GM21529 (cell line): Measurements from ENCODE around the gene SMIM21.

Experiments used
- ATAC-seq: cut with Tn5 transposase; IDR thresholded peaks from one replicate; pipeline ENCODE4 v1.9.1; 2021; ENCODE audit not compliant: unreplicated experiment

The SMIM21 gene

GRCh38 chr18:75427603-75428002, at the start of gene SMIM21:
Gene SMIM21 (minus strand): TSS chr18:75427703. CDS start chr18:75427563, 140 bp downstream.
- ATAC-seq, result no peak

GRCh38 chr18:75475228-75475627, 47.7 kb upstream of the SMIM21 start:
- no peak for ATAC-seq

- ATAC-seq, result no peak
These were observed 46.8 kb upstream of the SMIM21 start for GRCh38 chr18:75474332-75474731.

GRCh38 chr18:75473316-75473715, 45.8 kb upstream of the SMIM21 start:
- no peak for ATAC-seq

- no peak for ATAC-seq
These were observed 45.4 kb upstream of the SMIM21 start for GRCh38 chr18:75472906-75473305.

- no peak for ATAC-seq
These were observed 44.9 kb upstream of the SMIM21 start for GRCh38 chr18:75472396-75472795.

- ATAC-seq, result no peak
These were observed 44.3 kb upstream of the SMIM21 start for GRCh38 chr18:75471850-75472249.

GRCh38 chr18:75467851-75468250, 40.3 kb upstream of the SMIM21 start:
- ATAC-seq, result no peak

- no peak for ATAC-seq
These were observed 39.8 kb upstream of the SMIM21 start for GRCh38 chr18:75467281-75467795.

- ATAC-seq, result no peak
These were observed 36.9 kb upstream of the SMIM21 start for GRCh38 chr18:75464356-75464755.

GRCh38 chr18:75462178-75462832, 34.8 kb upstream of the SMIM21 start:
- no peak for ATAC-seq

- ATAC-seq, result no peak
These were observed 28.7 kb upstream of the SMIM21 start for GRCh38 chr18:75456199-75456631.

GRCh38 chr18:75455249-75456198, 28.0 kb upstream of the SMIM21 start:
- ATAC-seq, result no peak

- no peak for ATAC-seq
These were observed 26.7 kb upstream of the SMIM21 start for GRCh38 chr18:75454022-75454795.

GRCh38 chr18:75450906-75451305, 23.4 kb upstream of the SMIM21 start:
- no peak for ATAC-seq

- ATAC-seq, result no peak
These were observed 14.4 kb upstream of the SMIM21 start for GRCh38 chr18:75441896-75442295.

- ATAC-seq, result no peak
These were observed 11.8 kb upstream of the SMIM21 start for GRCh38 chr18:75439348-75439747.

GRCh38 chr18:75438891-75439290, 11.4 kb upstream of the SMIM21 start:
- ATAC-seq, result no peak

GRCh38 chr18:75437979-75438378, 10.5 kb upstream of the SMIM21 start:
- ATAC-seq, result no peak

- no peak for ATAC-seq
These were observed 5.6 kb upstream of the SMIM21 start for GRCh38 chr18:75433098-75433497.

GRCh38 chr18:75429975-75430374, 2.5 kb upstream of the SMIM21 start:
- ATAC-seq, result no peak
